Right lobe of liver (tissue), 4 donors: ENCODE results near the gene TRAF3.

Source experiments
- POLR2A ChIP-seq: fragments of 450-650 bp; IDR thresholded peaks from one replicate; pipeline ENCODE4 v1.6.1; 2017; ENCODE audit warnings: antibody characterized with exemption, mild to moderate bottlenecking
- TF ChIP-seq, protein P1 (sequence below), 4 donors: fragments of 200-600 bp in 3 of 4; fragments of 450-650 bp in 1 of 4; IDR thresholded peaks; one replicate each; pipeline versions ENCODE4 v1.5.1 to v1.8.0; 2016 to 2022; ENCODE audit warnings: antibody characterized with exemption in 4 of 4, mild to moderate bottlenecking in 2 of 4
- donor health status: DM: no; HTN: no; CAD: no.
- donor health status: DM: no; HTN: no; CAD: no.
- donor health status: DM: no; HTN: yes; CAD: no.

DNA sequence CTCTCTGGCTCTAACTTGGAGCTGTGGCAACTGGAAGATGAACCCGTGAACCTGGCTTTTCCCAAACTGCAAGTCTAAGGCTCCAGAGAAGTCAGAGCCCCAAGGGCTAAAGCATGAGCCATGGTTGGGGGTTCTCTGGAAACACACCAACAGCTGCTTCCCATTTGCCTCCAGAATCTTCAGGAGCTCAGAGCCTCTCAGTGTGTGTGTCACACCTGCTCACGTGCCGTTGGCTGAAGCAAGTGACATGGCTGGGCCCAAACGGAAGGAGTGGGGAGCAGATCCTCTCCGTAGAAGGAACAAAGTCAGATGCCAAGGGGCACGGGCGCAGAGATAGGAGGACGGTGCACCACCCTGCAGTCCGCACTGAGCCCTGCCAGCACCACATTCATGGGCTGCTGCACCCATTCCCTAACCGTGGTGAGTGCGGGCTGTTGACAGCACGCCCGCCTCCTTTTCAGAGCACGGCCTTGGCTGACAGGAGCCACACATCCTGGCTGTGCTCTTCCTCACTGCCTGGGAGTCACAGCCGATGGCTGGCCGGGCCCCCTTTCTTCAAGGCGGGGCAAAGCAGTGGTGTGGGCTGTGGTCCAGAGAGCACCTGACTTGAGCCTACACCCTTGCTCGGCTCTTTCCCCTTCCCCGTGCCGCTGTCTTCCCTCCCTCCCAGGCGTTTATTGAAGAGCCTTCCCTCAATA, 16.6 kb upstream of the TRAF3 start:
- TF ChIP-seq, protein P1, sequence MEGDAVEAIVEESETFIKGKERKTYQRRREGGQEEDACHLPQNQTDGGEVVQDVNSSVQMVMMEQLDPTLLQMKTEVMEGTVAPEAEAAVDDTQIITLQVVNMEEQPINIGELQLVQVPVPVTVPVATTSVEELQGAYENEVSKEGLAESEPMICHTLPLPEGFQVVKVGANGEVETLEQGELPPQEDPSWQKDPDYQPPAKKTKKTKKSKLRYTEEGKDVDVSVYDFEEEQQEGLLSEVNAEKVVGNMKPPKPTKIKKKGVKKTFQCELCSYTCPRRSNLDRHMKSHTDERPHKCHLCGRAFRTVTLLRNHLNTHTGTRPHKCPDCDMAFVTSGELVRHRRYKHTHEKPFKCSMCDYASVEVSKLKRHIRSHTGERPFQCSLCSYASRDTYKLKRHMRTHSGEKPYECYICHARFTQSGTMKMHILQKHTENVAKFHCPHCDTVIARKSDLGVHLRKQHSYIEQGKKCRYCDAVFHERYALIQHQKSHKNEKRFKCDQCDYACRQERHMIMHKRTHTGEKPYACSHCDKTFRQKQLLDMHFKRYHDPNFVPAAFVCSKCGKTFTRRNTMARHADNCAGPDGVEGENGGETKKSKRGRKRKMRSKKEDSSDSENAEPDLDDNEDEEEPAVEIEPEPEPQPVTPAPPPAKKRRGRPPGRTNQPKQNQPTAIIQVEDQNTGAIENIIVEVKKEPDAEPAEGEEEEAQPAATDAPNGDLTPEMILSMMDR (IDR thresholded peaks at IDR 0.05), result no peak
- no peak for TF ChIP-seq POLR2A
